ENCODE data around the gene NFATC2IP.

- no peak for TF ChIP-seq POLR2AphosphoS5 (IDR thresholded peaks at IDR 0.05; ENCODE audit: borderline replicate concordance, low read depth, low read length)
- no peak for TF ChIP-seq EZH2 (IDR thresholded peaks at IDR 0.05)
- TF ChIP-seq FOXP2 (optimal IDR thresholded peaks at IDR 0.05; ENCODE audit: control extremely low read depth, extremely low read length, insufficient read depth), result no peak
Measured at GRCh38 chr16:28938721-28939120, 12.0 kb upstream of the NFATC2IP start.
